Omental fat pad (tissue), 4 donors: Measurements from ENCODE around the gene IRF2BP1. TPM values are rescaled to one million over a fixed set of nuclear protein-coding genes. Genes with fewer than 3 reads are reported as not detected.

ENCODE experiments used
- ATAC-seq: fragments of 150-250 bp; one replicate; pipeline ENCODE4 v1.9.1; 2016; ENCODE audit warnings: mild to moderate bottlenecking, moderate library complexity; ENCODE audit not compliant: low FRiP score
- DNase-seq: peaks from one replicate; pipeline ENCODE4 v3.0.0-alpha.2; 2019; ENCODE audit warnings: low spot score
- CTCF ChIP-seq, 3 donors: fragments of 450-650 bp; IDR thresholded peaks; one replicate each; pipeline ENCODE4 v1.5.1; 2016 to 2017; ENCODE audit warnings: antibody characterized with exemption in 3 of 3, mild to moderate bottlenecking in 3 of 3, moderate library complexity in 2 of 3
- total RNA-seq, 4 donors: library from RNA; depleted of rRNA; stranded (reverse); fragments of >200 nt; gene quantifications; one replicate each; pipeline ENCODE4 v1.1.0, GENCODE V29; 2016

IRF2BP1 gene
- total RNA-seq, 4 donors from 2014 or later, result 10.6 to 14.2 (median 11.2) TPM

GRCh38 chr19:45884682-45885555 lies 1.0 kb downstream of the IRF2BP1 start:
- TF ChIP-seq CTCF (IDR thresholded peaks at IDR 0.05), result no peak
- DNase-seq, result no peak
- ATAC-seq, result no peak

GRCh38 chr19:45883881-45884681 lies 1.9 kb downstream of the IRF2BP1 start:
- DNase-seq (no peak), ATAC-seq (no peak)
- no peak for TF ChIP-seq CTCF (IDR thresholded peaks at IDR 0.05)

DNA sequence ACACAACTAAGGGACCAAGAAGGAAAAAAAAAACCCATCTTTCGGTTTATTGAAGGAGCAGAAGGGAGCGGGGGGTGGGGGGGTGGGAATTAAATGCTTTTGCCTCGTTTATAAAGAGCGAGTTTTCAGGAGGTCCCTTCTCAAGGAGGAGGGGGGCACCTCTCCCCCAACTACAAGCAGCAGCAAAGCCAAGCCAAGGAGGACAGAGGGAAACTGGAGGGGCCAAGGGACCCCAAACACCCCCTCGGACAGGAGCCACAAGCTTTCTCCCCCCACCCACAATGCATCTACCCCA lies 2.4 kb downstream of the IRF2BP1 start:
- DNase-seq, result no peak
- ATAC-seq, result no peak
- TF ChIP-seq CTCF (IDR thresholded peaks at IDR 0.05), result no peak

- ATAC-seq, result peak; percentile 40
- TF ChIP-seq CTCF (IDR thresholded peaks at IDR 0.05), result peak in 1 of 3 donors; percentile 80
Measured at GRCh38 chr19:45882652-45883585, 3.0 kb downstream of the IRF2BP1 start.

DNA sequence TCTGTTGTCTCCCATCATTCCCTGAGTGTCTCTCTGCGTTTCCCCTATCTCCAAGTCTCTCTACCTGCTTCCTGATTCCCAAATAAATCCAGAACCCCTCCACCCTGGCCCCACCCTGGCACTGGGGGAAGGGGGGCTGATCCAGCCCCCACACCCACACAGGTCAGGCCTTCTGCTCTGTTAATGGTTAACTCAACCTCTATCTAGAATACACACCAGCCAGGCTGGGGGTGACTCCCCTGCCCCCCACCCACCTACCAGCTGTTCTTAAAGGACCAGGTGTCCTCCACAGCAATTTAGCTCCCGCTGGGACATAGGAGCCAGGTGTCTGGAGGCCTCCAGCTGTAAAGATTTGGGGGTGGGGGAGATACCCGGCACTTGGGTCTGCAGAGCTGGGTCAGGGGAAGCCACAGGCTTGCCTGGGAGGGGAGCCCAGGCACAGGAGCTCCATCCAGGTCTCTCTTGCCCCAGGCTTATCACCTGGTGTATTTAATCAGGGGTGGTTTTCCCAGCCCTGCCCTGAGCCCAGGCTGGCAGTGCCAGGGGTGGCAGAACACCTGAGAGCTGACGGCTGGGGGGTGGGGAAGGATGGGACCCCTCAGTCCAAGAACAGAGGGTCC lies 3.9 kb downstream of the IRF2BP1 start:
- TF ChIP-seq CTCF (IDR thresholded peaks at IDR 0.05), result no peak
- no peak for ATAC-seq

More at GRCh38 chr19:45882652-45883585, 3.0 kb downstream of the IRF2BP1 start:
- peak; percentile 69 for DNase-seq

More for the DNA sequence above, 3.9 kb downstream of the IRF2BP1 start:
- DNase-seq, result no peak
